ENCODE results near the gene GRM7.

DNA sequence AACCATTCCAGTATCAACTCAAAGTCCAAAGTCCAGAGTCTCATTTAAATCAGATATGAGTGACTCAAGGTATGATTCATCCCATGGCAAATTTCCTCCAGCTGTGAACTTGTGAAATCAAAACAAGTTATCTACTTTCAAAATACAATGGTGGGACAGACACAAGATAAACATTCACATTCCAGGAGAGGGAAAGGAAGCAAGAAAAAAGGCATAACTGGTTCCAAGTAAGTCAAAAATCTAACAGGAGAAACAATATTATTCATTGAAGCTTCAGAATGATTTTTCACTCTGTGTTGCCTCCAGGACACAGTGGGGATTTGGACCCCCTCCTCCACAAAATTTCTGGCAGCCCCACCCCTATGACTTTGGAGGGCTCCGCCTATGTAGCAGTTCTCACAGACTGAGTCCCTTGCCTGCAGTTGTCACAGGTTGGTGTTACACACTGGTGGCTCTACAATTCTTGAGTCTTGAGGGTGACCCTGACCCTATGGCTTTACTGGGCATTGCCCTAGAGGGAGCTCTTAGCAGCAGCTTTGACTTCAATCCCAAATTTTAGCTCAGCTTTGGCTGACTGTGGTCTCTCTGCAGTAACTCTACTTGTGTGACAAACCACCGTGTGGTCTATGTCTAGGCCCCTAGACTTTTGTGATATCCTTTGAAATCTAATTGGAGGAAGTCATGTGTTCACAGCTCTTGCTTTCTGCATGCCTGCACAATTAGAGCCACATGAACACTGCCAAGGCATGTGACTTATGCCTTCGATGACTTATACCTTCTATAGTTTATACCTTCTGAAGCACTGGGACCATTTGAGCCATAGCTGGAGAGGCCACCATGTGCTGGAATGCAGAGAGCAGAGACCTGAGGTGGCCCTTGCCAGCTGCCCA lies 644.2 kb downstream of the GRM7 start:
- TF ChIP-seq, protein P1, sequence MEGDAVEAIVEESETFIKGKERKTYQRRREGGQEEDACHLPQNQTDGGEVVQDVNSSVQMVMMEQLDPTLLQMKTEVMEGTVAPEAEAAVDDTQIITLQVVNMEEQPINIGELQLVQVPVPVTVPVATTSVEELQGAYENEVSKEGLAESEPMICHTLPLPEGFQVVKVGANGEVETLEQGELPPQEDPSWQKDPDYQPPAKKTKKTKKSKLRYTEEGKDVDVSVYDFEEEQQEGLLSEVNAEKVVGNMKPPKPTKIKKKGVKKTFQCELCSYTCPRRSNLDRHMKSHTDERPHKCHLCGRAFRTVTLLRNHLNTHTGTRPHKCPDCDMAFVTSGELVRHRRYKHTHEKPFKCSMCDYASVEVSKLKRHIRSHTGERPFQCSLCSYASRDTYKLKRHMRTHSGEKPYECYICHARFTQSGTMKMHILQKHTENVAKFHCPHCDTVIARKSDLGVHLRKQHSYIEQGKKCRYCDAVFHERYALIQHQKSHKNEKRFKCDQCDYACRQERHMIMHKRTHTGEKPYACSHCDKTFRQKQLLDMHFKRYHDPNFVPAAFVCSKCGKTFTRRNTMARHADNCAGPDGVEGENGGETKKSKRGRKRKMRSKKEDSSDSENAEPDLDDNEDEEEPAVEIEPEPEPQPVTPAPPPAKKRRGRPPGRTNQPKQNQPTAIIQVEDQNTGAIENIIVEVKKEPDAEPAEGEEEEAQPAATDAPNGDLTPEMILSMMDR (conservative IDR thresholded peaks at IDR 0.05; ENCODE audit: low read depth, low read length), result no peak
- no peak for TF ChIP-seq EZH2phosphoT487 (IDR thresholded peaks at IDR 0.05; ENCODE audit: borderline replicate concordance, low read length)
- no peak for TF ChIP-seq EZH2 (IDR thresholded peaks at IDR 0.05; ENCODE audit: low read length, unreplicated experiment)

All from PC-3 (cell line).